ENCODE results near the gene MBP.

DNA sequence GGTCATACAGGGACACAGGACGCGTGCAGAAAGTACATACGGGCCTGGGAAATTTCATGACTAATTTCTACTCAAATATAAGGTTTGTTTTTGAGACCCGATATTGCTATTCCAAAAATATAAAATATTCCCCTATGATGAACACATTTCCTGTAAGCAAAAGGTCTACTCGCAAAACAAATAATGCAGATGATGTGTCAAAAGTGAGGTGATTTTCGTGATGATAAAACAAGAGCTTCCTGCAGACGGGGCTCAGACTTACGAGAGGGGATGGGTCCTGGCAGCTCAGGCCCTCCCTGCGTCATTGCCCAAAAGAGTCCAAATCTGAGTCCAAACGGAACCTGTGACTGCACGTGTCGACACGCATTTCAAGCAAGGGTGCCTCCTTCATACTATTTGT lies 62.7 kb downstream of the MBP start:
- no peak for TF ChIP-seq EZH2 (IDR thresholded peaks at IDR 0.05)
- no peak for TF ChIP-seq POLR2AphosphoS5 (IDR thresholded peaks at IDR 0.05; ENCODE audit: borderline replicate concordance, low read depth, low read length)
